Fibroblast of peridontal ligament (primary cell): ENCODE results near the gene AGPAT2.

ENCODE experiments used
- DNase-seq: peaks from one replicate; pipeline ENCODE4 v3.0.0-alpha.2; 2010; ENCODE audit errors: extremely low read depth

Gene AGPAT2

DNA sequence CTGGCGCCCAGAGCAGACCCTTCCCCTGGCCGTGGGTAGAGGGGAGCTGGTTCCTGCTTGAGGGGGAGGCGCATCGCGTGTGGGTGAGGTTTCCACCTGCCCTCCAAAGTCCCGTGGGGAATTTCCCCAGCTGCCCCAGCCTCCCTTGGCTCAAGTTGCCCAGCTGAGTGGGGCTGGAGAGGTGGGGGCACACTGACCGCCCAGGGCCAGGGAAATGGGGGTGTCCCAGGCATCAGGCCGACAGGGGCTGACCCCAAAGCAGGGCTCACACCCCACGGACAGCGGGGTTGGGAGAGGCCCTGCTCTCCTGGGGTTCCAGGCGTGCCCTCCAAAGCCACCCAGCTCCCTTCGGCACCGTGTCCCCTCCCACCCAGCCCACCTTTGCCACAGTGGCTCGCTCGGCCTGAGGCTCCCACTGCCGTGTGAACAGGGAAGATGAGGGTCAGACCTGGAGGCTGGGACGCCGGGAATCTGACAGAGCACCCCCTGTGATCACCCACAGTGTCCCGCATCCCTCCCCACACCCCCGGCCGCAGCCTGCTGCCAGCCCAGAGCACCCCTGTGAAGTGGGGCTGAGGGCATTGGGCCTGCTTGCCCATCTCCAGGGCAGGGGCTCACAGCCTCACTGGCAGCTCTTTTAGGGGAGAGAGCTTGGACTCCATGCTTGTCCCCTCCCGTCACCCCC is 25.5 kb downstream of the AGPAT2 start:
- DNase-seq, result no peak

DNA sequence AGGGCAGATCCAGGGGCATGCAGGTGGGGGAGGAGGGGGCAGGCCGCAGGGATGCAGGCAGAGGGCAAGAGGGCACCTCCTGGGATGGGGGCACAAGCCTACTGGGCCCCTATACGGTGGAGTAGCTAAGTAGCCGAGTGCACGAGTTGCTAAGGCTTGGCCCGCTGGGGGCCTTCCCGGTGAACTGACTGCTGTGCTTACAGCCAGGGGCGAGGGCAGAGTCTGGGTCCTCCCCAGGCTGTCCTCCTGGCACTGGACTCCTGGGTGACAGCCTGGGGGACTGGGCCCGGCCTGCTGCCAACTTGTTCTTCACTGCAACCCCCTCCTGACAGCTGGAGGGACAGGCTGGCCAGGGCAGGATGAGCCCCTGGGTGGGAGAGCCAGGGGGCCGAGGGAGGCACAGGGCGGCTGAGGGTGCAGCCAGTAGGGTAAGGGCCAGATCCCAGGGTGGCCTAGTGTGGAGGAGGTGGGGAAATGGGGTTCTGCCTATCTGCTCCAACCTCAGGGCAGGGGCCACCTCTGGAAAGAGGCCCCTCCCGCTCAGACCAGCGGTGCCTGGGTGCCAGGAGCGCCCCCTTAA is 26.2 kb downstream of the AGPAT2 start:
- DNase-seq, result no peak

DNA sequence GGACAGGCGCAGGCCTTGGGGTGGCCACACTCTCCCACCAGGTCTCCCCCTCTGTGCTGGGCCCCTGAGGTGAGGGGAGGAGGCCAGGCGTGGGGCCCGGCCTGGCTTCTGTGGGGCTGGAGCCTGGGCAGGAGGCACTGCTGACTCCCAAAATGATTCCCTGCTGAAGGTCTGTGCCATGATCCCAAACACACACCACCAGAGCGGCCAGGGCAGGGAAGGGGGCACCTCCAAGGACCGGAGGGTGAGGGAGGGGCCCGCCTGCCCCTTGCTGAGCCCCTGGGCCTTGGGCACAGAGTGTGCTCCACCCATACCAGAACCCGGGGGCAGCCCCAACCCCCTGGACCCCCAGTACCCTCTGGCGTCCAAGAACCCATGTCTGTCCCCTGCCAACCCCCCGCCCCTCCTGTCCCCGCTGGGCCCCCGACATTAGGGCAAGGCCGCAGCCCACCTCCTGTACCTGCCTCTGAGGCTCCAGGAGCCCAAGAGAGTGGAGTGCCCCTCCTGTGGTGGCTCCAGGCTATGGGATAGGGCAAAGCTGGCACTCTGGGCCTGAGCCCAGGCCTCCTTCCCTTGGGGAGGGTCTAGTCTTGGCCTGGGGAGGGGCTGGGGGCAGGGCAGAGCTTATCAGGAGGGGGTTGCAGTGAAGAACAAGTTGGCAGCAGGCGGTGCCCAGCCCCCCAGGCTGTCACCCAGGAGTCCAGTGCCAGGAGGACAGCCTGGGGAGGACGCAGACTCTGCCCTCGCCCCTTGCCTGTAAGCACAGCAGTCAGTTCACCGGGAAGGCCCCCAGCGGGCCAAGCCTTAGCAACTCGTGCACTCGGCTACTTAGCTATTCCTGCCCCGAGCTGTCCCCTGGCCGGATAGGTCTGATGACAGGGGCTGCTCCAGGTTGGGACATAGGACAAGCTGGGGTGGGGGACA is 27.1 kb downstream of the AGPAT2 start:
- DNase-seq, result no peak

DNA sequence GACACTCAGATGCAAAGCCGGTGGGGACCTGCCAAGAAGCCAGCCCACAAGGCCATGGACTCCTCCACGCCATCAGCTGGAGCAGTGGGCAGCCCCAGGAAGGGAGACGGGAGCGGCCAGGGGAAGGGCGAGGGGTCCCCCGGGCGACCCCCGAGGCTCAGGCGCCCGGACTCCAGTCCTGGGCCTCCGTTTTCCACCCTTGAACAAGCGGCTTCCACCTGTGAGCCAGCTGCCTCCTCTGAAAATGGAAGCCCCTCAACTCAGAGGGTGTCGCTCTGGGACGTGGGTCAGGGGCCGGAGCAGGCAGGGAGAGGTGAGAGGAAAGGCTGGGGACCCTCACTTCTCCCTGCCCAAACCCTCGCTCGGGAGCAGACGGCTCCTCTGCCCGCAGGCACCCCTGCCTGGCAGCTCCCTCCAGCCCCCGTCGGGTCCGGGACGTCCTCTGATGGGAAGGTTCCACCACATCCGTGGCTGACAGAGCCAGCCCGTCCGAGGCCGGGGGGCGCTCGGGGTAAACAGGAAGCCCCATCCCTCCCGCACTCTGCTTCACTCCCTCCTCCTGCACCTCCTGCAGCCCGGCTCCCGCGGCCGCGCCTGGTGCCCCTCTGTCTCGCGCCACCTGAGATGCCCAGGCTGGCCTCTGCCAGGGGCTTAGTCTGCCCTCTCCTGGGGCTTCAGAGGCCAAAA is 28.3 kb downstream of the AGPAT2 start:
- DNase-seq, result no peak

DNA sequence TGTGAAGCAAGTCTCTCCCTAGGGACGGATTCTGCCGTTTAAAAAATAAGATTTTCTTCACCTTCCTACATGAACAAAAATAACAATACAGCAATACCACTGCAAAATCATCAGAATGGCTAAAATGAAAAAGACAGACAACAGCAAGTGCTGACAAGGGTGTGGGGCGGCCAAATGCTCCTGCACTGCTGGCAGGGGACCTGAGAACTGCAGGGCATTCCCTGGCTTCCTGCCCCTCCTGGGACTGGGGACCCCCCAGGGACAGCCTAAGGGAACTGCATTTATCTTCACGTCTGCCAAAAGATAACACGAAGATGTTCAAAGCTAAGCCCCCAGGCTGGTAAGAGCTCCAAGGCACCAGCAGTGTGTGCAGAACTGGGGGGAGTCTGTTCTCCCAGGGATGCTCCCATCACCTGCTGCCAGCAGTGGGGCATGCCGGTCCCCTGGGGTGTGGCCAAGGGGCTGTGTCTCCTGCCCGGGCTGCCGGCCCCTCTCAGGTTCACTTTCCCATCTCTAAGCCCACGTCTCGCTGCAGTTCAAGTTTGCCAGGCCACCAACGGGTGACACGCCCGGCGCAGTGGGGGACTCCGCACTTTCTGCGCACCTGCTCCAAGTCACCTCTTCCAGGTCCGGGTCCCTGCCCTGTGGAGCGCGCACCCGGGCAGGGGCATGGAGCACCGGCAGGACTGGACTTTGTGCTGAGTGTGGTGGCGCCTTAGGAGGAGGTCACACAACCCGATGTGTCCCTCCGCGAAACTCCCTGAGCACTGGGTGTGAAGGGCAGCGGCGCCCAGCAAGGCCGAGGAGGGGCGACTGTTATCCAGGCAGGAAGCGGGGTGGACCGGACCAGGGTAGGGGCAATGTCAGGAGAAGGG is 29.0 kb downstream of the AGPAT2 start:
- no peak for DNase-seq

DNA sequence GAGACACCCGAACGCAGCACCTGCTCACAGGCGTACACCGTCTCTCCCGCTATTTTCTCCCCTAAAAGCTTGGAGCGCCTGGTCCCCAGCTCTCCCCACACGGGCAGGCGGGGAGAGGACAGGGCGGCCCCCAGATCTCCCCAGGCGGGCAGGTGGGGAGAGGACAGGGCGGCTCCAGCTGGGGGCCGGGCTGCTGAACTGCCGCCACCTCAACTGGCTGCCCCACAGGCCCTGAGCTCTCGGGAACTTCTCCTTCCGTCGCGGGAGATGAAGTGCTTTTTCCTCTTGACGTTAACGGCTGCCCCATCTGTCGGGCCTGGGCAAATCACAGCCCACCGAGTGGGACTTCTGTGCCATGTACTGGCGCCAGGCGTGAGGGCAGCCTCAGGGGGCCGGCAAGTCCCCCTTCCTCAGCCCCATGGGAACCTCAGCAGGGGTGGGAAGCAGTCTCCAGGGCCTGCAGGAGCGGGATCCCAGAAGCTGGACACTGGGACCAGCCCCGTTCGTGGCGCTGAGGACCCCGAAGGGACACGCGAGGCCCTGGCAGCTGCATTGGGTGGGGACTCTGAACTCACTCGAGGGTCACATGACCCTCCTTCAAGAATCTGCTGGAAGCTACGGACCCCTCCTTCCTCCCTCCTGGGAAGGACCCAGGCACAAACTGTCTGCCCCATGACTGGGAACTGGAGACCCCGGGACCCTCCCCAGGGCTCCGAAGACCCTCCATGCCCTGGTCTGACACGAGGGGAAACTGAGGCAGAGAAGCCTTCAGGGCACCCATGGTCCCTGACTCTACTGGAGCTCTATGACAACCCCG is 30.3 kb downstream of the AGPAT2 start:
- no peak for DNase-seq

DNA sequence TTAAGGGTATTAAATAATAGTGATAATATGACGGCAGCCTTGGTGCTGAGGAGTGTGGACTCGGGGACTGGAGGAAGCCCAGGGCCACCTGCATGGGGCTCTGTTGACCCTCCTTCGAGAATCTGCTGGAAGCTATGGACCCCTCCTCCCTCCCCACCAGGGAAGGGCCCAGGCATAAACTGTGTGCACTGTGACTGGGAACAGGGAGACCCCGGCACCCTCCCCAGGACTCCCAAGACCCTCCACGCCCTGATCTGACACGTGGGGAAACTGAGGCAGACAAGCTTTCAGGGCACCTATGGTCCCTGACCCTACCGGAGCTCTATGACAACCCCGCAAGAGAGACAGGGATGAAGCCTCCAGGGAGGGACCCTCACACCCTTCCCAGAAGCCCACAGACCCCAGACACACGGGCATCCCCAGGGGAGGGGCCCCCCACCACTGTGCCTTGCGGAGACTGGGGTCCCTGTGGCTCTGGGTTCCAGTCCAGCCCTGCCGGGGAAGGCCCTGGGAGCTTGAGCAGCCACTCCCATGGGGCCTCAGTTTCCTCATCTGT is 31.0 kb downstream of the AGPAT2 start:
- no peak for DNase-seq

DNA sequence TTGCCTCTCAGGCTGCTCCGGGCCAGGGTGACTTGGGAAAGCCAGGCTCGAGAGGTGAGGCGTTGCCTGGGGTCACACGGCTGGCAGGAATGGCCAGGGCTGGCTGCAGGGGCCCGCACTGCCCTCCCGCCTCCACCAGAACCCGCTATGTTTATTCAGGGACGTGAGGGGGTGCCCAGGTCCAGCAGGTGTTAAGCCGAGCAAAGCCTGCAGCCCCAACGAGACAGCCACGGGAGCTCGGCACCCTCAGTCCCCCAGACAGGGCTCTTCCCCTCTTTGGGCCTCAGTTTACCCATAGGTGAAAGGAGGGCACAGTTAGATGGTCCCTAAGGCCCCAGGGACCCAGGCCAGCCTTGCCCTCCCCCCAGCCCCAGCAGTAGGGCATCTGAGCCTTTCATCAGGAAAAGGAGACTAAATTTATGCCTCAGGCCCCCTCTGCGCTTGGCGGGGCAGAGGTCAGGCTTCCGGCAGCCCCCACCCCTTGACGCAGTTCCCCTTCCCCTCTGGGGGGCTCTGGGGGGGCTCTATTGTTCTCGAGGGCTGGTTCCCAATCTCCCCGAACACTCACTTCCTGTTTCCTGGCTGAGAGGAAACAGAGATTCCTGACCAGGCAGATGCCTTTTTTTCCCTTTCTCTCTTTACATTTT is 31.6 kb downstream of the AGPAT2 start:
- DNase-seq, result no peak

DNA sequence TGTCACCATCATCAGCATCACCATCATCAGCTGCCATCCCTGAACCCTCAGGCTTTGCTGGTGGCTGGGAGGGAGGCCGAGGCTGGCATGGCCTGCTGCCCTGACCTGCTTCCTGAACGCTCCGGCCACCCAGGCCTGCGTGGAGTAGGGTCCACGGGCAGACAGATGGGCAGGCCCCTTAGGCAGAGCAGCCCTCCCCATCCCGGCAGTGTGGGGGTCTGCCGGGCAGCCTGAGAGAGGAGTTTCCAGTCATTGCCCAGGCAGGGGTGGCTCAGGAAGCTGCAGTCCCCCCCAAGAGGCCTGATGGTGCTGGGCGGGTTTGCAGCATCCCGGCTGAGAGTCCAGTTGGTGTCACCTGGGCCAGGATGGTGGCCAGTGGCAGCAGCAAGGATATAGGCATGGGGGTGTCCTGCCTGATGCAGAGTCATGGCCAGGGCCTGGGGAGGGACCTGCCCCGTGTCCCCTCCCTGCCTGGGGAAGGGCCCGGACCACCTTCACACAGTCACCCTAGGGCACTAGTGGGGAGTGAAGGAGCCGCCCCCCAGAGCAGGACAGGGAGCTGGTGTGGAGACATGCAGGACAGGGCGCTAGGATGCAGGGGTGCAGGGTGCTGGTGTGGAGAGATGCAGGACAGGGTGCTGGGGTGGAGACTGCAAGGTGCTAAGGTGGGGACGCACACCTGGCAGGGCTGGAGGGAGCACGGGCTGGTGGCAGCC is 32.3 kb downstream of the AGPAT2 start:
- DNase-seq, result no peak

DNA sequence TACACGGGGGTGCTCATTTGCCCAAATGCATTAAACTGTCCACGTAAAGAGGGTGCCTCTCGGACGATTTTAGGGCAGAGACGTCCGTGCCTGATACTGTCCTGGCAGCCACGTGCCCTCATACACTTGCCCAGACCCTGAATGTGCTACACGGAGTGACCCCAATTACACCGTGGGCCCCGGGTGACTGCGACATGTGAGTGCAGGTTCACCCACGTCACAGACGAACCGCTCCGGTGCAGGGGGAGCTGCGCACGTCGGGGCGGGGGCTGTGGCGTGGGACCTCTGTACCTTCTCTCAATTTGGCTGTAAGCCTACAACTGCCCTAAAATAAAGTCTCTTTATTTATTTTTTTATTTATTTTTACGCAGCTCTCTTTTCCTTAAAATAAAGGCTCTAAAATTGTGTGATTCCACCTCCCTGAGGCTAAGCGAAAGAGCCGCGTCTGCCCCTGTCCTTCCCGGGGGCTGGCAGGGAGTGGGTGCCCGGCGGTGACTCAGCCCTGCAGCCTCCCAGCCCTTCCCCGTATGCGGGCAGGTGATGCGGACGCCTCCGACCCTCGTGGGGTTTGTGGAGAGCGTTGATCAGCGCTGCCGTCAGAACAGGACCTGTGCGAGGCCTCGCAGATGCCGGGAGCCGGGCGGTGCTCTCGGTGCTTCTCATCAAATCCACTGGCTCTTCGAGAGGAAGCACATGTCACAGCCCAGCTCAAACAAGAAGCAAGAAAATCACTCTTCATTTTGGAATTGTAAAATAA is 33.8 kb downstream of the AGPAT2 start:
- no peak for DNase-seq

DNA sequence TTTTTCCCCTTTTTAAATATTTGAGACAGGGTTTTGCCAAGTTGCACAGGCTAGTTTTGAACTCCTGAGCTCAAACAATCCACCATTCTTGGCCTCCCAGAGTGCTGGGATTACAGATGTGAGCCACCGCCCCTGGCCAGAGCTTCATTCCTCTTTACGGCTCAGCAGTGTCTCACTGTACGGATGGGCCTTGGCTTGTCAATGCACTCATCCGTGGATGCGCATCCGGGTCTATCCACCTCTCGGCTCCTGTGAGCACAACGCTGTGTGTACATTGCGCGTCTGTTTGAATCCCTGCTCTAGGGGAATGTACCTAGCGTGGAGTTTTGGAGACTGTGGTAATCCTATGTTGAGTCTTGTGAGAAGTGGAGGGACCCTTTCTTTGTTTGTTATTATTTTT is 35.4 kb downstream of the AGPAT2 start:
- DNase-seq, result no peak

DNA sequence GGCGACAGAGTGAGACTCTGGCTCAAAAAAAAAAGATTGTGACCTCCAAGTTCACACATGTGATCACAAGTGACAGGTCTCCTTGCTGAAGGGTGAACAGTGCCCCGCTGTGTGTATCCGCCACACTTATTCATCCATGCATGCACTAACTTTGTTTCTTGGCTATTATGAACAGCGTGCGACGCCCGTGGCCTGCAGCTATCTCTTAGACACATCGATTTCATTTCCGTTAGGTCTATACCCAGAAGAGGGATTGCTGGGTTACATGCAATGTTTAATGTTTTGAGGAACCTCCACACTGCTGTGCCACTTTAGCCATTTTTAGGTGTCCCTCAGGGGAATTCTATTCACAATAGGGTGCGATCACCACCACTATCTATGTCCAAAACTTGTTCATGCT is 36.6 kb downstream of the AGPAT2 start:
- no peak for DNase-seq

DNA sequence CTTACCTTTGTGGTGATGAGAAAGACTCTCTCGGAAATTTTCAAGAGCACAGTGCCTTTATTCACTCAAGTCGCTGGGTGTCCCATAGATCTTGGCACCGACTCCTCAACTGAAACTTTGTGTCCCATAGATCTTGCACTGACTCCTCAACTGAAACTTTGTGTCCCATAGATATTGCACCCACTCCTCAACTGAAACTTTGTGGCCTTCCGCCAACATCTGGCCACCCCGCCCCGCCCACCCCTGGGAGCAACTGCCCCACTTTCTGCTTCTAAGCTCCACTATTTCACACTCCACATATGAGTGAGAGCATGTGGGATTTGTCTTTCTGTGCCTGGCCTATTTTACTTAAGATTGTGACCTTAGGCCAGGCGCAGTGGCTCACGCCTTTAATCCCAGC is 37.2 kb downstream of the AGPAT2 start:
- no peak for DNase-seq

DNA sequence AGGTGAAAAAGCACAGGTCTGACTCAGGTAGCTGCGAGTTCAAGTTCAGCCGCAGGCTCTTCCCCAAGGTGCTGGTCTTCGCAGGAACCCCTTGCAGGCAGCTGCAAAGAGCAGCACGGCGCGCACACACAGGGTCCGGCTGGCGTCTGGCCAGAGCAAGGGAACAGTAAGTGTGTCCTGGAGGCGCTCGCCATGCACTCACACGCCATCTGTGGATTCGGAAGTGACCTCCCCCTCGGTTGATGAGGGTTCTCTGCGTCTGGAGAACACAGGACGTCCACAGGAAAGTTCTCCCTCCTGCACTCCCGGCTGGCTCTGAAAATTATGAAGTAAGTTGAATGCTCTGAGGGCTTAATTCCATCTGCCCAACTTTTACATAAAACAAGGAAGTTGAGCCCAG is 38.5 kb downstream of the AGPAT2 start:
- no peak for DNase-seq

DNA sequence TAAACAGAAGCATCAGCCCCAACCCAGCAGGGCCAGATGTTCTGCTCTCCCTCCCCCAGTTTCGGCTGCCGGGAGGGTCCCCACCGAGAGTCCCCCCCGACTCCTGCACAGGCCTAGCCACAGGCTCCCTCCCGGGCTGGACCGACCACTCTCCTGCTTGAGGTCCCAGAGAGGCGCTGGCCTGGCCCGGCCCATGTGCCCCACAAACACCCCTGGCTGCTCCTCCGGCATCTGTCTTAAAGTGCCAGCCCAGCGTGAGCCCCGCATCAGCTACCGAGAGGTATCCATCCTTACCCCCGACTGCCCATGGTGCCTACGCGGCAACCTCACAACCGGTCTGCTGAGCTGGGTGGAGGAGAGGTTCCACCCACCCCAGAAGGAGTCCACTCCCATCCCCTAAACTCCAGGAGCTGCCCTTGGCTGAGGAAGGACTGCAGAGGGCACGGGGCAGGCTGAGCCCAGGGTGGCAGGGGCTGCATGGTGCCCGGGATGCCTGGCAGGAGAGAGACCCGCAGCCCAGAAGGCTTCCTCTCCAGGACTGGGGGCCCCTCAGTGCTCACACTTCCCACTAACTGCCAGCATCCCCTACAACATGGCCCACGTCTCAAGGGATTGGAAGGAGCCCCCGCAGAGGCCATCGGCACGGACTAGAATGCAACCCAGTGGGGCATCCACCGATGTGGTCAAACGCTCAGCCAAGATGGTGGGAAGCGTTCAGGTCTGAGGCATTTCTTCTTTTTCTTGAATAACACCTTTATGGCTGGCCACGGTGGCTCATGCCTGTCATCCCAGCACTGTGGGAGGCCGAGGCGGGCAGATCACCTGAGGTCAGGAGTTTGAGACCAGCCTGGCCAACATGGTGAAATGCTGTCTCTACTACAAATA is 40.2 kb downstream of the AGPAT2 start:
- DNase-seq, result no peak

DNA sequence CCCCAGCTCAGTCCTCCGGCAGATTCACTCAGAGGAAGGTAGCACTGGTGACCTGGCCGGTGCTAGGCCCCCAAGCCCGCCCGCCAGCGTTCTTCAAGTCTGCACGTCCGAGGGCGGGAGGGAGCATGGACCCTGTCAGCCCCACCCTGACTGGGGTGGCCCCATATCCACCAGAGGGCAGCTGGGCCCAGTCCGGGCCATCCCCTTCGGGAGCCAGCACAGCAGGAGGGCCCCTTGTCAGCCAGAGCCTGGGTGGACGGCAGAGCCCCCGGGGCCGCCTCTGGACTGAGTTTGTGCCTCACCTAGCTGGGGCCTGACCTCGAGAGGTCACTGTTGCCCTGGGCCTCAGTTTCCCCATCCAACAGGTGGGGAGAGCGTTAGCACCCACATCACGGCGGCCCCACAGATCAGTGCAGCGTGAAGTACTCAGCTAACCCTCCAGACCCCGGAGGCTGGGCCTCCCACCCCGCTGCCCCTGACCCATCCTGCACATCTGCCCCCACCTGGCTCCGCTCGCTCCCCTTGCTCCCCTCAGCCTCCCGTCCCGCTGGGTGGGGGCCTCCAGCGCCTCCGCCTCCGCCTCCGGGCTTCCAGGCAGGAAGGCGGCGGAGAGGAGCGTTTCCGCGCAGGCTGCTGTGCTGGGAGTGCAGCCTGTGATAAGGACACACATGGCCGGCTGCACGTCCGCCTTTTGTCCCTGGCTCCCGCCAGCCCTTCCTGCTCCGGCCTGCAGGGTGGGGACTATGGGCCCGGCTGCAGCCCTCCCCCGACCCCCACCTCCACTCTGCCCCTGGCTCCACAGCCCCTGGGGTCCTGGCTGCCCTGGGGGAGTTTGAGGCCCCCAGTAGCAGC is 41.1 kb downstream of the AGPAT2 start:
- no peak for DNase-seq
